ENCODE measurements around the gene RNLS. TPM values are rescaled to one million over a fixed set of nuclear protein-coding genes. Genes with fewer than 3 reads are reported as not detected.

The RNLS gene
- total RNA-seq, 1 experiment from 2014 or later: 8.1 TPM

GRCh38 chr10:88246675-88247074 is 336.4 kb downstream of the RNLS start:
- DNase-seq (ENCODE audit: low spot score): no peak
- no peak overlapping the region for H3K27ac ChIP-seq (ENCODE audit: low read depth, low read length, poor library complexity, severe bottlenecking)
- H3K36me3 ChIP-seq (ENCODE audit: insufficient read depth, low read length, poor library complexity, severe bottlenecking): no peaks in the 10 kb centered on the region
- BruUV-seq (replicated peaks): no TSS peak
- ChIA-PET POLR2A (ENCODE audit: low non-redundant PET) (no interaction called here), CTCF (no interaction called here)
- no peaks in the 10 kb centered on the region for H3K27me3 ChIP-seq (replicated peaks; ENCODE audit: insufficient read depth, low read depth, low read length, poor library complexity)
- H3K4me3 ChIP-seq (ENCODE audit: low read depth, low read length, poor library complexity, severe bottlenecking): no peak overlapping the region
- no peaks in the 10 kb centered on the region for H3K9me3 ChIP-seq (ENCODE audit: low read depth, low read length, poor library complexity, severe bottlenecking)
- H3K4me1 ChIP-seq (ENCODE audit: insufficient read depth, low read length, poor library complexity, severe bottlenecking): no peaks in the 10 kb centered on the region
- TF ChIP-seq CTCF (conservative IDR thresholded peaks at IDR 0.05; ENCODE audit: low read depth, low read length) (no peak), EZH2 (IDR thresholded peaks at IDR 0.05; ENCODE audit: borderline replicate concordance, low read depth, low read length, poor library complexity, severe bottlenecking) (no peak)
- intact Hi-C loops (cut with micrococcal nuclease; ENCODE audit: unreplicated experiment): no loop called here

GRCh38 chr10:88245974-88246511 is 337.1 kb downstream of the RNLS start:
- ChIA-PET POLR2A (ENCODE audit: low non-redundant PET) (no interaction called here), CTCF (no interaction called here)
- no TSS peak for BruUV-seq (replicated peaks)
- Histone ChIP-seq H3K4me3 (ENCODE audit: low read depth, low read length, poor library complexity, severe bottlenecking) (no peak overlapping the region), H3K36me3 (ENCODE audit: insufficient read depth, low read length, poor library complexity, severe bottlenecking) (no peaks in the 10 kb centered on the region), H3K27me3 (replicated peaks; ENCODE audit: insufficient read depth, low read depth, low read length, poor library complexity) (no peaks in the 10 kb centered on the region), H3K9me3 (ENCODE audit: low read depth, low read length, poor library complexity, severe bottlenecking) (no peaks in the 10 kb centered on the region), H3K27ac (ENCODE audit: low read depth, low read length, poor library complexity, severe bottlenecking) (no peak overlapping the region), H3K4me1 (ENCODE audit: insufficient read depth, low read length, poor library complexity, severe bottlenecking) (no peaks in the 10 kb centered on the region)
- no peak for DNase-seq (ENCODE audit: low spot score)
- intact Hi-C loops (cut with micrococcal nuclease; ENCODE audit: unreplicated experiment): no loop called here
- no peak for TF ChIP-seq CTCF (conservative IDR thresholded peaks at IDR 0.05; ENCODE audit: low read depth, low read length)
- no peak for TF ChIP-seq EZH2 (IDR thresholded peaks at IDR 0.05; ENCODE audit: borderline replicate concordance, low read depth, low read length, poor library complexity, severe bottlenecking)

- Histone ChIP-seq H3K4me3 (ENCODE audit: low read depth, low read length, poor library complexity, severe bottlenecking) (no peak overlapping the region), H3K9me3 (ENCODE audit: low read depth, low read length, poor library complexity, severe bottlenecking) (no peaks in the 10 kb centered on the region), H3K36me3 (ENCODE audit: insufficient read depth, low read length, poor library complexity, severe bottlenecking) (no peaks in the 10 kb centered on the region), H3K27me3 (replicated peaks; ENCODE audit: insufficient read depth, low read depth, low read length, poor library complexity) (no peaks in the 10 kb centered on the region), H3K27ac (ENCODE audit: low read depth, low read length, poor library complexity, severe bottlenecking) (no peak overlapping the region), H3K4me1 (ENCODE audit: insufficient read depth, low read length, poor library complexity, severe bottlenecking) (no peaks in the 10 kb centered on the region)
- TF ChIP-seq EZH2 (IDR thresholded peaks at IDR 0.05; ENCODE audit: borderline replicate concordance, low read depth, low read length, poor library complexity, severe bottlenecking): no peak
- TF ChIP-seq CTCF (conservative IDR thresholded peaks at IDR 0.05; ENCODE audit: low read depth, low read length): no peak
- ChIA-PET CTCF (no interaction called here), POLR2A (ENCODE audit: low non-redundant PET) (no interaction called here)
- DNase-seq (ENCODE audit: low spot score): no peak
- intact Hi-C loops (cut with micrococcal nuclease; ENCODE audit: unreplicated experiment): no loop called here
- BruUV-seq (replicated peaks): no TSS peak
These were observed 338.1 kb downstream of the RNLS start for GRCh38 chr10:88244781-88245625.

All from A673 (cell line).